ENCODE data around the gene ADCY9. TPM values are rescaled to one million over a fixed set of nuclear protein-coding genes. Genes with fewer than 3 reads are reported as not detected.

Gene ADCY9
- polyA plus RNA-seq, 1 donor from 2014 or later: 6.3 TPM

DNA sequence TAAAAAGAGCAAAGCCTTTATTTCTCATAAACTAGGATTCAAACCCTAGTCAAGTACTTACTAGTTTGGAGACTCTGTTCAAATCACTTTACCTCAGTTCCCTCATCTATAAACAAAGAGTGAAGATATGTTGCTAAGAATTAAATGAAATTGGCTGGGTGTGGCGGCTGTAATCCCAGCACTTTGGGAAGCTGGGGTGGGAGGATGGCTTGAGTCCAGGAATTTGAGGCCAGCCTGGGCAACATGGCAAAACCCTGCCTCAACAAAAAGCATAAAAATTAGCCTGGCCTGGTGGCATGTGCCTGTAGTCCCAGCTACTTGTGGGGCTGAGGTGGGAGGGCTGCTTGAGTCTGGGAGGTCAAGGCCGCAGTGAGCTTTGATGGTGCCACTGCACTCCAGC, 121.2 kb downstream of the ADCY9 start:
- H3K9me2 ChIP-seq (ENCODE audit: insufficient read depth, low read length): no peaks in the 10 kb centered on the region
- H3K9ac ChIP-seq (ENCODE audit: low read length): no peak overlapping the region
- H3K9me3 ChIP-seq (ENCODE audit: low read length): no peaks in the 10 kb centered on the region
- no peaks in the 10 kb centered on the region for H3K79me2 ChIP-seq (replicated peaks; ENCODE audit: insufficient read depth, low read length)
- H3K36me3 ChIP-seq (ENCODE audit: insufficient read depth, low read length): no peaks in the 10 kb centered on the region
- H3K4me3 ChIP-seq (ENCODE audit: low read length): no peak overlapping the region
- H3F3A ChIP-seq (ENCODE audit: insufficient read depth, low read length, poor library complexity, severe bottlenecking): no peaks in the 10 kb centered on the region
- no peaks in the 10 kb centered on the region for H4K20me1 ChIP-seq (ENCODE audit: insufficient read depth)
- no peak for TF ChIP-seq EP300 (conservative IDR thresholded peaks at IDR 0.05; ENCODE audit: poor library complexity, severe bottlenecking)
- no peak overlapping the region for H3K4me2 ChIP-seq (ENCODE audit: low read length)
- no peak overlapping the region for H2AFZ ChIP-seq (ENCODE audit: low read depth, low read length)
- no peak overlapping the region for H3K27ac ChIP-seq (ENCODE audit: low read length)
- H3K27me3 ChIP-seq (ENCODE audit: insufficient read depth, low read depth, low read length): no peaks in the 10 kb centered on the region

DNA sequence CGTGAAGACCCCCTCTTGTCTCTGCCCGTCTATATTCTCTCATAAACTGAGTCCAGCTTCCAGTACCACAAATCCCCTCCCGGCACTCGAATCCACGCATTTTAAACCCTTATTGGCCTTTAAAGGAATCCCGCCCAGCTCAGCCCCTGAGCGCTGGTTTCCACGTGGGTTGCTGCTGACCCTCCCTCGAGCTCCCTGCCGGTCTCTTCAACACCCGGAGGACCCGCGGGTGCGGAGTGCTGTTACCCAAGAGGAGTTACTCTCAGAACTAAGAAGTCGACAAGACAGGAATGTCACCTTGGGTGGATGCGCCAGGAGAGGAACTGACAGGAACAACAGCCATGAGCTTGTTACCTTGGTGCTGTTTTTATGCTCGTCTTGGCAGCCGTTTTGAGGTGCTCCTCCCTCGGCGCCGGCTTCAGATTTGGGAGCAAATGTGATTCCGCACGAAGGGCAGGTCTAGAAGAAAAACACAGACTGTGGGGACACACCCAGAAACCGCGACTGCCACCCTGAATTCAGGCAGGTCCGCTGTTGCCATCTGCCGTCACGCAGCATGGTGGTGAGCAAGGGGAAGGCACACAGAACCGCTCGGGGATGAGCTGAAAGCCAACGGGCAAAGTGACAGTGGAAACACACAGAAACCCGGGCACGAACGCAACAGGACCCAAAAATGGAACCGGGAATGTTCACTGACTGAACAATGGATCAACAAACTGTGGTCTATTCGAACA, 123.0 kb downstream of the ADCY9 start:
- no peak overlapping the region for H2AFZ ChIP-seq (ENCODE audit: low read depth, low read length)
- no peaks in the 10 kb centered on the region for H3K27me3 ChIP-seq (ENCODE audit: insufficient read depth, low read depth, low read length)
- TF ChIP-seq EZH2 (IDR thresholded peaks at IDR 0.05; ENCODE audit: borderline replicate concordance, insufficient read depth, low read length, poor library complexity, severe bottlenecking) (no peak), EP300 (conservative IDR thresholded peaks at IDR 0.05; ENCODE audit: poor library complexity, severe bottlenecking) (no peak), RAD21 (conservative IDR thresholded peaks at IDR 0.05) (no peak), MXI1 (conservative IDR thresholded peaks at IDR 0.05; ENCODE audit: poor library complexity, severe bottlenecking) (no peak), POLR2AphosphoS5 (IDR thresholded peaks at IDR 0.05) (no peak), TAF1 (IDR thresholded peaks at IDR 0.05; ENCODE audit: low read depth) (no peak), SMC3 (conservative IDR thresholded peaks at IDR 0.05; ENCODE audit: poor library complexity) (no peak)
- TF ChIP-seq, protein P1, sequence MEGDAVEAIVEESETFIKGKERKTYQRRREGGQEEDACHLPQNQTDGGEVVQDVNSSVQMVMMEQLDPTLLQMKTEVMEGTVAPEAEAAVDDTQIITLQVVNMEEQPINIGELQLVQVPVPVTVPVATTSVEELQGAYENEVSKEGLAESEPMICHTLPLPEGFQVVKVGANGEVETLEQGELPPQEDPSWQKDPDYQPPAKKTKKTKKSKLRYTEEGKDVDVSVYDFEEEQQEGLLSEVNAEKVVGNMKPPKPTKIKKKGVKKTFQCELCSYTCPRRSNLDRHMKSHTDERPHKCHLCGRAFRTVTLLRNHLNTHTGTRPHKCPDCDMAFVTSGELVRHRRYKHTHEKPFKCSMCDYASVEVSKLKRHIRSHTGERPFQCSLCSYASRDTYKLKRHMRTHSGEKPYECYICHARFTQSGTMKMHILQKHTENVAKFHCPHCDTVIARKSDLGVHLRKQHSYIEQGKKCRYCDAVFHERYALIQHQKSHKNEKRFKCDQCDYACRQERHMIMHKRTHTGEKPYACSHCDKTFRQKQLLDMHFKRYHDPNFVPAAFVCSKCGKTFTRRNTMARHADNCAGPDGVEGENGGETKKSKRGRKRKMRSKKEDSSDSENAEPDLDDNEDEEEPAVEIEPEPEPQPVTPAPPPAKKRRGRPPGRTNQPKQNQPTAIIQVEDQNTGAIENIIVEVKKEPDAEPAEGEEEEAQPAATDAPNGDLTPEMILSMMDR (IDR thresholded peaks at IDR 0.05; ENCODE audit: poor library complexity, severe bottlenecking): no peak
- TF ChIP-seq, protein P2, sequence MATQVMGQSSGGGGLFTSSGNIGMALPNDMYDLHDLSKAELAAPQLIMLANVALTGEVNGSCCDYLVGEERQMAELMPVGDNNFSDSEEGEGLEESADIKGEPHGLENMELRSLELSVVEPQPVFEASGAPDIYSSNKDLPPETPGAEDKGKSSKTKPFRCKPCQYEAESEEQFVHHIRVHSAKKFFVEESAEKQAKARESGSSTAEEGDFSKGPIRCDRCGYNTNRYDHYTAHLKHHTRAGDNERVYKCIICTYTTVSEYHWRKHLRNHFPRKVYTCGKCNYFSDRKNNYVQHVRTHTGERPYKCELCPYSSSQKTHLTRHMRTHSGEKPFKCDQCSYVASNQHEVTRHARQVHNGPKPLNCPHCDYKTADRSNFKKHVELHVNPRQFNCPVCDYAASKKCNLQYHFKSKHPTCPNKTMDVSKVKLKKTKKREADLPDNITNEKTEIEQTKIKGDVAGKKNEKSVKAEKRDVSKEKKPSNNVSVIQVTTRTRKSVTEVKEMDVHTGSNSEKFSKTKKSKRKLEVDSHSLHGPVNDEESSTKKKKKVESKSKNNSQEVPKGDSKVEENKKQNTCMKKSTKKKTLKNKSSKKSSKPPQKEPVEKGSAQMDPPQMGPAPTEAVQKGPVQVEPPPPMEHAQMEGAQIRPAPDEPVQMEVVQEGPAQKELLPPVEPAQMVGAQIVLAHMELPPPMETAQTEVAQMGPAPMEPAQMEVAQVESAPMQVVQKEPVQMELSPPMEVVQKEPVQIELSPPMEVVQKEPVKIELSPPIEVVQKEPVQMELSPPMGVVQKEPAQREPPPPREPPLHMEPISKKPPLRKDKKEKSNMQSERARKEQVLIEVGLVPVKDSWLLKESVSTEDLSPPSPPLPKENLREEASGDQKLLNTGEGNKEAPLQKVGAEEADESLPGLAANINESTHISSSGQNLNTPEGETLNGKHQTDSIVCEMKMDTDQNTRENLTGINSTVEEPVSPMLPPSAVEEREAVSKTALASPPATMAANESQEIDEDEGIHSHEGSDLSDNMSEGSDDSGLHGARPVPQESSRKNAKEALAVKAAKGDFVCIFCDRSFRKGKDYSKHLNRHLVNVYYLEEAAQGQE (IDR thresholded peaks at IDR 0.05; ENCODE audit: borderline replicate concordance): no peak
- H4K20me1 ChIP-seq (ENCODE audit: insufficient read depth): no peaks in the 10 kb centered on the region
- no peaks in the 10 kb centered on the region for H3K79me2 ChIP-seq (replicated peaks; ENCODE audit: insufficient read depth, low read length)
- H3K9ac ChIP-seq (ENCODE audit: low read length): no peak overlapping the region
- H3F3A ChIP-seq (ENCODE audit: insufficient read depth, low read length, poor library complexity, severe bottlenecking): no peaks in the 10 kb centered on the region
- no peak overlapping the region for H3K4me2 ChIP-seq (ENCODE audit: low read length)
- no peaks in the 10 kb centered on the region for H3K9me3 ChIP-seq (ENCODE audit: low read length)
- H3K4me3 ChIP-seq (ENCODE audit: low read length): no peak overlapping the region
- no peaks in the 10 kb centered on the region for H3K36me3 ChIP-seq (ENCODE audit: insufficient read depth, low read length)
- no peak overlapping the region for H3K27ac ChIP-seq (ENCODE audit: low read length)
- H3K9me2 ChIP-seq (ENCODE audit: insufficient read depth, low read length): no peaks in the 10 kb centered on the region

Data from neural cell (in vitro differentiated cells).